ENCODE measurements around the gene RPS6KA5. TPM values are rescaled to one million over a fixed set of nuclear protein-coding genes. Genes with fewer than 3 reads are reported as not detected.
"Not testable (repeated sequence)": the region's sequence is repeated elsewhere in the genome, so short reads cannot be mapped to it uniquely, and the experiment has no call there.

Gene RPS6KA5
- total and polyA plus RNA-seq, 2 donors (not counting 1 experiment from before 2014, with no cell fraction given): 6.0 to 34.6 TPM

GRCh38 chr14:91027561-91027960 is 32.9 kb downstream of the RPS6KA5 start:
- Histone ChIP-seq H3K9me3 (ENCODE audit: control extremely low read depth in 1 of 3, control insufficient read depth in 2 of 3, insufficient read depth in 1 of 3, low read length in 2 of 3) (no peaks in the 10 kb centered on the region), H3K4me1 (ENCODE audit: control insufficient read depth in 2 of 2, insufficient read depth in 2 of 2, low read length in 2 of 2) (peaks cover 24 to 30% of the 10 kb centered on the region in 2 donors), H4K20me1 (ENCODE audit: control insufficient read depth, insufficient read depth, low read length, poor library complexity, severe bottlenecking) (peaks cover 15% of the 10 kb centered on the region), H2AFZ (ENCODE audit: insufficient read depth, low read depth, low read length, poor library complexity, severe bottlenecking) (no peak overlapping the region), H3K36me3 (replicated peaks in 1 of 2; ENCODE audit: control extremely low read depth in 1 of 2, control insufficient read depth in 1 of 2, extremely low read depth in 1 of 2, insufficient read depth in 2 of 2, low read length in 1 of 2) (no peaks in the 10 kb centered on the region), H3K4me3 (ENCODE audit: control extremely low read depth in 1 of 5, extremely low read depth in 1 of 5, insufficient read depth in 1 of 5, low read depth in 2 of 5, low read length in 4 of 5) (no peak overlapping the region), H3K27me3 (replicated peaks in 1 of 4; ENCODE audit: control extremely low read depth in 1 of 4, control insufficient read depth in 3 of 4, insufficient read depth in 4 of 4, low read length in 3 of 4) (no peaks in the 10 kb centered on the region), H3K4me2 (replicated peaks; ENCODE audit: low read depth, low read length, poor library complexity, severe bottlenecking) (no peak overlapping the region), H3K27ac (ENCODE audit: low read length in 2 of 2) (no peak overlapping the region), H3K79me2 (ENCODE audit: control insufficient read depth, insufficient read depth, low read length) (peaks cover 86% of the 10 kb centered on the region), H3K9ac (ENCODE audit: low read length) (no peak overlapping the region)
- no peaks in the 10 kb centered on the region for H3K9me3 Mint-ChIP-seq (ENCODE audit: insufficient read depth)
- DNase-seq (no peak), ATAC-seq (ENCODE audit: low read depth) (no peak)
- CTCF ChIA-PET: interaction anchor here (0.9 to 1.4 kb wide), 4 partner anchors 32 to 150 kb away, joined by 3 to 4 read pairs (median 3); no protein-coding TSS in a partner anchor
- TF ChIP-seq CTCF (IDR thresholded peaks at IDR 0.05): no peak
- no peak for TF ChIP-seq EZH2 (IDR thresholded peaks at IDR 0.05; ENCODE audit: borderline replicate concordance, insufficient read depth, low read depth, low read length, poor library complexity, severe bottlenecking)
- H3K4me1 Mint-ChIP-seq: peaks cover 58% of the 10 kb centered on the region
- H3K27ac Mint-ChIP-seq: no peak overlapping the region
- no peak overlapping the region for H3K4me3 Mint-ChIP-seq
- POLR2A ChIA-PET: no interaction called here
- intact Hi-C loops (cut with micrococcal nuclease): no loop called here
- no peaks in the 10 kb centered on the region for H3K27me3 Mint-ChIP-seq

DNA sequence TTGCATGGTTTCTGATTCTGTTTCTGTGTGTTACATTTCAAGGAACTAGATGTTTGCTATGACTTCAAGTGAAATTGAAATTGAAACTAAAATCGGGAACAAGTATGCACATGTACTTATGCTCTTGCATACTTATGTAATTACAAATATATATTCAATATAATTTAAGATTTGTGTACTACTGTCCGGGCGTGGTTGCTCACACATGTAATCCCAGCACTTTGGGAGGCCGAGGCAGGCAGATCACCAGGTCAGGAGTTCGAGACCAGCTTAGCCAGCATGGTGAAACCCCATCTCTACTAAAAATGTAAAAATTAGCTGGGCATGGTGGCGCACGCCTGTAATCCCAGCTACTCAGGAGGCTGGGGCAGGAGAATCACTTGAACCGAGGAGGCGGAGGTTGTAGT is 37.8 kb downstream of the RPS6KA5 start:
- Histone ChIP-seq H3K9ac (ENCODE audit: low read length) (peak overlapping the region; percentile 57), H3K4me3 (ENCODE audit: control extremely low read depth in 1 of 5, extremely low read depth in 1 of 5, insufficient read depth in 1 of 5, low read depth in 2 of 5, low read length in 4 of 5) (peak overlapping the region; percentile 30 to 70 (median 41)), H2AFZ (ENCODE audit: insufficient read depth, low read depth, low read length, poor library complexity, severe bottlenecking) (peak overlapping the region; percentile 17), H3K4me2 (replicated peaks; ENCODE audit: low read depth, low read length, poor library complexity, severe bottlenecking) (peak overlapping the region; percentile 68), H3K27ac (ENCODE audit: low read length in 2 of 2) (peak overlapping the region; percentile 59 to 89), H3K4me1 (ENCODE audit: control insufficient read depth in 2 of 2, insufficient read depth in 2 of 2, low read length in 2 of 2) (peaks cover 31 to 40% of the 10 kb centered on the region in 2 donors), H3K79me2 (ENCODE audit: control insufficient read depth, insufficient read depth, low read length) (peaks cover 88% of the 10 kb centered on the region)
- ChIA-PET POLR2A (interaction anchor here (0.7 to 1.5 kb wide), 3 partner anchors 12 to 293 kb away, joined by 3 to 13 read pairs (median 5); no protein-coding TSS in a partner anchor), CTCF (interaction anchor here (0.6 to 1.4 kb wide), 3 partner anchors 10 to 1437 kb away, joined by 3 to 4 read pairs (median 4); no protein-coding TSS in a partner anchor)
- not testable (repeated sequence) for H3K9me3 Mint-ChIP-seq (ENCODE audit: insufficient read depth); H4K20me1 ChIP-seq (ENCODE audit: control insufficient read depth, insufficient read depth, low read length, poor library complexity, severe bottlenecking); H3K9me3 ChIP-seq (ENCODE audit: control extremely low read depth in 1 of 3, control insufficient read depth in 2 of 3, insufficient read depth in 1 of 3, low read length in 2 of 3); H3K27me3 ChIP-seq (replicated peaks in 1 of 4; ENCODE audit: control extremely low read depth in 1 of 4, control insufficient read depth in 3 of 4, insufficient read depth in 4 of 4, low read length in 3 of 4); H3K36me3 ChIP-seq (replicated peaks in 1 of 2; ENCODE audit: control extremely low read depth in 1 of 2, control insufficient read depth in 1 of 2, extremely low read depth in 1 of 2, insufficient read depth in 2 of 2, low read length in 1 of 2); H3K27me3 Mint-ChIP-seq
- peak; percentile 78 for DNase-seq
- Mint-ChIP-seq H3K27ac (peak overlapping the region; percentile 99), H3K4me1 (peaks cover 72% of the 10 kb centered on the region), H3K4me3 (peak overlapping the region; percentile 92)
- no CpG with 5 or more reads among the region's 9 CpGs for WGBS (ENCODE audit: insufficient coverage)
- intact Hi-C loops (cut with micrococcal nuclease): loop anchor here (1.0 to 5.0 kb wide), 4 partner anchors 13 to 93 kb away; partner anchors contain the start of gene RPS6KA5
- ATAC-seq (ENCODE audit: low read depth): peak; percentile 88
